ENCODE measurements around the gene CENPX. TPM values are rescaled to one million over a fixed set of nuclear protein-coding genes. Genes with fewer than 3 reads are reported as not detected.
A peak's percentile ranks its signal among the peaks of the same experiment; 100 is the strongest.

CENPX gene
- total RNA-seq, 1 donor from 2014 or later: 69.3 TPM

GRCh38 chr17:82024859-82025258 lies 2.2 kb upstream of the CENPX start:
- H3K4me3 Mint-ChIP-seq: no peak overlapping the region
- no peaks in the 10 kb centered on the region for H3K36me3 Mint-ChIP-seq
- DNase-seq (ENCODE audit: extremely low spot score, unreplicated experiment): no peak
- H3K4me1 Mint-ChIP-seq (ENCODE audit: unreplicated experiment): peaks cover 12% of the 10 kb centered on the region
- H3K27ac Mint-ChIP-seq: no peak overlapping the region
- no peaks in the 10 kb centered on the region for H3K9me3 Mint-ChIP-seq
- no peak for TF ChIP-seq CTCF (conservative IDR thresholded peaks at IDR 0.05)
- H3K27me3 Mint-ChIP-seq: no peaks in the 10 kb centered on the region

- H3K27ac Mint-ChIP-seq: no peak overlapping the region
Measured at GRCh38 chr17:82023447-82024241, 966 bp upstream of the CENPX start.

GRCh38 chr17:82022981-82023446 lies 336 bp upstream of the CENPX start, which contains the start of gene LRRC45:
LRRC45 (plus strand) TSS chr17:82023305; CDS start chr17:82023644, 339 bp downstream.
- Mint-ChIP-seq H3K4me3 (peak within 1 kb of the TSS; percentile 87), H3K27ac (peak within 1 kb of the TSS; percentile 77), H3K36me3 (no peaks in the 10 kb centered on the region), H3K4me1 (ENCODE audit: unreplicated experiment) (peaks cover 12% of the 10 kb centered on the region), H3K27me3 (no peaks in the 10 kb centered on the region), H3K9me3 (no peaks in the 10 kb centered on the region)
- peak; percentile 100 for DNase-seq (ENCODE audit: extremely low spot score, unreplicated experiment)
- TF ChIP-seq CTCF (conservative IDR thresholded peaks at IDR 0.05): no peak

More at GRCh38 chr17:82023447-82024241, 966 bp upstream of the CENPX start:
- no peaks in the 10 kb centered on the region for H3K9me3 Mint-ChIP-seq
- no peaks in the 10 kb centered on the region for H3K36me3 Mint-ChIP-seq
- no peak for DNase-seq (ENCODE audit: extremely low spot score, unreplicated experiment)
- no peaks in the 10 kb centered on the region for H3K27me3 Mint-ChIP-seq
- H3K4me3 Mint-ChIP-seq: peak overlapping the region; percentile 85
- peaks cover 12% of the 10 kb centered on the region for H3K4me1 Mint-ChIP-seq (ENCODE audit: unreplicated experiment)
- no peak for TF ChIP-seq CTCF (conservative IDR thresholded peaks at IDR 0.05)

GRCh38 chr17:82021900-82022309 lies 773 bp downstream of the CENPX start:
- Mint-ChIP-seq H3K27me3 (no peaks in the 10 kb centered on the region), H3K36me3 (no peaks in the 10 kb centered on the region), H3K4me3 (peak overlapping the region; percentile 87), H3K27ac (peak overlapping the region; percentile 56), H3K4me1 (ENCODE audit: unreplicated experiment) (peaks cover 12% of the 10 kb centered on the region), H3K9me3 (no peaks in the 10 kb centered on the region)
- TF ChIP-seq CTCF (conservative IDR thresholded peaks at IDR 0.05): no peak
- DNase-seq (ENCODE audit: extremely low spot score, unreplicated experiment): no peak

- Mint-ChIP-seq H3K36me3 (no peaks in the 10 kb centered on the region), H3K4me1 (ENCODE audit: unreplicated experiment) (peaks cover 12% of the 10 kb centered on the region), H3K27me3 (no peaks in the 10 kb centered on the region), H3K9me3 (no peaks in the 10 kb centered on the region), H3K4me3 (peak overlapping the region; percentile 87), H3K27ac (peak overlapping the region; percentile 56)
- DNase-seq (ENCODE audit: extremely low spot score, unreplicated experiment): no peak
- peak; percentile 72 for TF ChIP-seq CTCF (conservative IDR thresholded peaks at IDR 0.05)
Measured at GRCh38 chr17:82021107-82021899, 1.4 kb downstream of the CENPX start.

Measured in type B pancreatic cell (in vitro differentiated cells).